Ishikawa (cell line): ENCODE results near the gene BMP6.

Experiments
- CEBPB ChIP-seq: IDR thresholded peaks from 2 replicates; pipeline ENCODE4 v1.6.1; 2012
- EGR1 ChIP-seq: IDR thresholded peaks from 2 replicates; pipeline ENCODE4 v1.6.1; 2012
- EP300 ChIP-seq: IDR thresholded peaks from 2 replicates; pipeline ENCODE4 v1.6.1; 2012; ENCODE audit warnings: borderline replicate concordance
- MAX ChIP-seq: IDR thresholded peaks from 2 replicates; pipeline ENCODE4 v1.6.1; 2012
- NFIC ChIP-seq: IDR thresholded peaks from 2 replicates; pipeline ENCODE4 v1.6.1; 2012
- RAD21 ChIP-seq: IDR thresholded peaks from 2 replicates; pipeline ENCODE4 v1.6.1; 2012; ENCODE audit warnings: low read depth
- REST ChIP-seq: IDR thresholded peaks from 2 replicates; pipeline ENCODE4 v1.6.1; 2012; ENCODE audit warnings: low read depth, mild to moderate bottlenecking
- TAF1 ChIP-seq: IDR thresholded peaks from 2 replicates; pipeline ENCODE4 v1.6.1; 2012; ENCODE audit warnings: low read depth, mild to moderate bottlenecking
- TCF12 ChIP-seq: IDR thresholded peaks from 2 replicates; pipeline ENCODE4 v1.6.1; 2012; ENCODE audit warnings: low read depth
- TEAD4 ChIP-seq: IDR thresholded peaks from 2 replicates; pipeline ENCODE4 v1.6.1; 2012
- YY1 ChIP-seq: IDR thresholded peaks from 2 replicates; pipeline ENCODE4 v1.6.1; 2012; ENCODE audit warnings: low read depth
- ZBTB7A ChIP-seq: IDR thresholded peaks from 2 replicates; pipeline ENCODE4 v1.6.1; 2012; ENCODE audit warnings: low read depth

GRCh38 chr6:7815716-7816115, 89.8 kb downstream of the BMP6 start:
- TF ChIP-seq CEBPB (no peak), EP300 (no peak), MAX (no peak), TAF1 (no peak), YY1 (no peak), TEAD4 (no peak), ZBTB7A (no peak), NFIC (no peak), REST (no peak), RAD21 (no peak), EGR1 (no peak), TCF12 (no peak)
